Astrocyte (in vitro differentiated cells and primary cell): ENCODE data around the gene SECISBP2L.

Experiments used
- EZH2 ChIP-seq: IDR thresholded peaks from 2 replicates; pipeline ENCODE4 v1.6.1; 2012; ENCODE audit warnings: mild to moderate bottlenecking, low read length, inconsistent platforms; ENCODE audit not compliant: insufficient read depth
- TF ChIP-seq, protein P1 (sequence below): IDR thresholded peaks from 2 replicates; pipeline ENCODE4 v1.5.1; 2011; ENCODE audit warnings: low read depth, mild to moderate bottlenecking, inconsistent platforms, low read length, moderate library complexity; ENCODE audit not compliant: insufficient read depth

GRCh38 chr15:49083401-49084284 lies 37.4 kb upstream of the SECISBP2L start:
- TF ChIP-seq EZH2: no peak
- TF ChIP-seq, protein P1, sequence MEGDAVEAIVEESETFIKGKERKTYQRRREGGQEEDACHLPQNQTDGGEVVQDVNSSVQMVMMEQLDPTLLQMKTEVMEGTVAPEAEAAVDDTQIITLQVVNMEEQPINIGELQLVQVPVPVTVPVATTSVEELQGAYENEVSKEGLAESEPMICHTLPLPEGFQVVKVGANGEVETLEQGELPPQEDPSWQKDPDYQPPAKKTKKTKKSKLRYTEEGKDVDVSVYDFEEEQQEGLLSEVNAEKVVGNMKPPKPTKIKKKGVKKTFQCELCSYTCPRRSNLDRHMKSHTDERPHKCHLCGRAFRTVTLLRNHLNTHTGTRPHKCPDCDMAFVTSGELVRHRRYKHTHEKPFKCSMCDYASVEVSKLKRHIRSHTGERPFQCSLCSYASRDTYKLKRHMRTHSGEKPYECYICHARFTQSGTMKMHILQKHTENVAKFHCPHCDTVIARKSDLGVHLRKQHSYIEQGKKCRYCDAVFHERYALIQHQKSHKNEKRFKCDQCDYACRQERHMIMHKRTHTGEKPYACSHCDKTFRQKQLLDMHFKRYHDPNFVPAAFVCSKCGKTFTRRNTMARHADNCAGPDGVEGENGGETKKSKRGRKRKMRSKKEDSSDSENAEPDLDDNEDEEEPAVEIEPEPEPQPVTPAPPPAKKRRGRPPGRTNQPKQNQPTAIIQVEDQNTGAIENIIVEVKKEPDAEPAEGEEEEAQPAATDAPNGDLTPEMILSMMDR: no peak
